Measurements from ENCODE around the gene SCRN1. TPM values are rescaled to one million over a fixed set of nuclear protein-coding genes. Genes with fewer than 3 reads are reported as not detected.

The SCRN1 gene
- total and polyA plus RNA-seq, 2 experiments from 2014 or later, result 47.1 to 73.5 TPM

GRCh38 chr7:29871787-29872398, 117.7 kb downstream of the SCRN1 start:
- Histone ChIP-seq H3K36me3 (replicated peaks; ENCODE audit: insufficient read depth, low read depth) (no peaks in the 10 kb centered on the region), H3K4me2 (no peak overlapping the region), H2AFZ (no peak overlapping the region), H3K79me2 (no peaks in the 10 kb centered on the region), H3K27me3 (no peaks in the 10 kb centered on the region), H3K27ac (no peak overlapping the region), H3K9me2 (replicated peaks; ENCODE audit: insufficient read depth) (no peaks in the 10 kb centered on the region), H3K4me3 (no peak overlapping the region), H3K9me3 (ENCODE audit: low read depth) (no peaks in the 10 kb centered on the region), H3K4me1 (ENCODE audit: insufficient read depth) (no peaks in the 10 kb centered on the region), H4K20me1 (ENCODE audit: insufficient read depth, poor library complexity, severe bottlenecking) (no peaks in the 10 kb centered on the region)
- no peak for DNase-seq (ENCODE audit: low spot score)
- WGBS (ENCODE audit: low lambda C conversion rate, missing lambda C conversion rate), result 61% methylated on average over 5 of the region's 5 CpGs
- no peak for TF ChIP-seq EZH2 (IDR thresholded peaks at IDR 0.05; ENCODE audit: borderline replicate concordance)
- TF ChIP-seq EZH2phosphoT487 (IDR thresholded peaks at IDR 0.05; ENCODE audit: low read depth, severe bottlenecking, unreplicated experiment), result no peak
- TF ChIP-seq CTCF (IDR thresholded peaks at IDR 0.05; ENCODE audit: poor library complexity), result no peak

Small RNA genes lying within 50 kb of the gene (small RNA-seq; reads per million reads assigned to genes)
- gene RF01210, result not detected

Other genes with a start within 250 kb of the SCRN1 start
- 1.8 and 2.4 TPM in 2 replicates for gene WIPF3, start 183.3 kb downstream of the SCRN1 start, total RNA-seq
- gene WIPF3, start 183.3 kb downstream of the SCRN1 start, polyA plus RNA-seq, result 0.98 and 1.2 TPM in 2 replicates
- 35.4 and 45.4 TPM in 2 replicates for gene FKBP14, start 36.9 kb upstream of the SCRN1 start, total RNA-seq
- 36.5 and 38.7 TPM in 2 replicates for gene FKBP14, start 36.9 kb upstream of the SCRN1 start, polyA plus RNA-seq
- 13.8 and 17.9 TPM in 2 replicates for gene PLEKHA8, start 38.6 kb upstream of the SCRN1 start, total RNA-seq
- 7.3 and 8.7 TPM in 2 replicates for gene PLEKHA8, start 38.6 kb upstream of the SCRN1 start, polyA plus RNA-seq
- 10.1 and 14.5 TPM in 2 replicates for gene MTURN, start 145.2 kb upstream of the SCRN1 start, total RNA-seq
- gene MTURN, start 145.2 kb upstream of the SCRN1 start, polyA plus RNA-seq, result 4.5 and 7.5 TPM in 2 replicates

All from hepatocyte (in vitro differentiated cells).